ENCODE data around the gene COMMD10. TPM values are rescaled to one million over a fixed set of nuclear protein-coding genes. Genes with fewer than 3 reads are reported as not detected.
A peak's percentile ranks its signal among the peaks of the same experiment; 100 is the strongest.

COMMD10 gene
- total and polyA plus RNA-seq, 2 donors: 28.7 to 36.0 TPM

- no peaks in the 10 kb centered on the region for H3K36me3 ChIP-seq (ENCODE audit: control insufficient read depth in 2 of 2, insufficient read depth in 2 of 2, low read length in 1 of 2)
- no peak overlapping the region for H3K27ac ChIP-seq (ENCODE audit: low read depth in 1 of 2, low read length in 1 of 2)
- H3K4me3 ChIP-seq (ENCODE audit: low read length in 2 of 2): no peak overlapping the region
- no peaks in the 10 kb centered on the region for H3K9me3 ChIP-seq (ENCODE audit: control insufficient read depth in 2 of 2, insufficient read depth in 1 of 2, low read length in 1 of 2)
- DNase-seq (ENCODE audit: low read depth in 6 of 9, low spot score in 9 of 9): no peak
- H3K4me1 ChIP-seq (ENCODE audit: control insufficient read depth in 2 of 2, insufficient read depth in 2 of 2, low read length in 2 of 2): no peaks in the 10 kb centered on the region
- no peaks in the 10 kb centered on the region for H3K27me3 ChIP-seq (ENCODE audit: control insufficient read depth in 2 of 2, insufficient read depth in 1 of 2, low read length in 1 of 2)
- 97% methylated on average over 5 of the region's 5 CpGs for WGBS
Observed at GRCh38 chr5:116216246-116216645, 131.4 kb downstream of the COMMD10 start.

- peak in 1 of 9 donors; percentile 0 for DNase-seq (ENCODE audit: low read depth in 6 of 9, low spot score in 9 of 9)
- Histone ChIP-seq H3K27ac (ENCODE audit: low read depth in 1 of 2, low read length in 1 of 2) (no peak overlapping the region), H3K27me3 (ENCODE audit: control insufficient read depth in 2 of 2, insufficient read depth in 1 of 2, low read length in 1 of 2) (no peaks in the 10 kb centered on the region)
Observed at GRCh38 chr5:116225281-116225922, 140.6 kb downstream of the COMMD10 start.

GRCh38 chr5:116229131-116229689 lies 144.4 kb downstream of the COMMD10 start:
- 78% methylated on average over 3 of the region's 3 CpGs for WGBS
- no peak for DNase-seq (ENCODE audit: low read depth in 6 of 9, low spot score in 9 of 9)
- no peak overlapping the region for H3K27ac ChIP-seq (ENCODE audit: low read depth in 1 of 2, low read length in 1 of 2)
- H3K9me3 ChIP-seq (ENCODE audit: control insufficient read depth in 2 of 2, insufficient read depth in 1 of 2, low read length in 1 of 2): no peaks in the 10 kb centered on the region
- no peaks in the 10 kb centered on the region for H3K27me3 ChIP-seq (ENCODE audit: control insufficient read depth in 2 of 2, insufficient read depth in 1 of 2, low read length in 1 of 2)
- H3K4me3 ChIP-seq (ENCODE audit: low read length in 2 of 2): no peak overlapping the region
- no peaks in the 10 kb centered on the region for H3K36me3 ChIP-seq (ENCODE audit: control insufficient read depth in 2 of 2, insufficient read depth in 2 of 2, low read length in 1 of 2)
- no peaks in the 10 kb centered on the region for H3K4me1 ChIP-seq (ENCODE audit: control insufficient read depth in 2 of 2, insufficient read depth in 2 of 2, low read length in 2 of 2)

More at GRCh38 chr5:116225281-116225922, 140.6 kb downstream of the COMMD10 start:
- no peaks in the 10 kb centered on the region for H3K4me1 ChIP-seq (ENCODE audit: control insufficient read depth in 2 of 2, insufficient read depth in 2 of 2, low read length in 2 of 2)
- no peaks in the 10 kb centered on the region for H3K36me3 ChIP-seq (ENCODE audit: control insufficient read depth in 2 of 2, insufficient read depth in 2 of 2, low read length in 1 of 2)
- H3K4me3 ChIP-seq (ENCODE audit: low read length in 2 of 2): no peak overlapping the region
- H3K9me3 ChIP-seq (ENCODE audit: control insufficient read depth in 2 of 2, insufficient read depth in 1 of 2, low read length in 1 of 2): no peaks in the 10 kb centered on the region

GRCh38 chr5:116231288-116231687 lies 146.5 kb downstream of the COMMD10 start:
- Histone ChIP-seq H3K27me3 (ENCODE audit: control insufficient read depth in 2 of 2, insufficient read depth in 1 of 2, low read length in 1 of 2) (no peaks in the 10 kb centered on the region), H3K4me1 (ENCODE audit: control insufficient read depth in 2 of 2, insufficient read depth in 2 of 2, low read length in 2 of 2) (no peaks in the 10 kb centered on the region), H3K9me3 (ENCODE audit: control insufficient read depth in 2 of 2, insufficient read depth in 1 of 2, low read length in 1 of 2) (no peaks in the 10 kb centered on the region), H3K36me3 (ENCODE audit: control insufficient read depth in 2 of 2, insufficient read depth in 2 of 2, low read length in 1 of 2) (no peaks in the 10 kb centered on the region), H3K27ac (ENCODE audit: low read depth in 1 of 2, low read length in 1 of 2) (no peak overlapping the region), H3K4me3 (ENCODE audit: low read length in 2 of 2) (no peak overlapping the region)
- 98% methylated on average over 2 of the region's 2 CpGs for WGBS
- no peak for DNase-seq (ENCODE audit: low read depth in 6 of 9, low spot score in 9 of 9)

- Histone ChIP-seq H3K27ac (ENCODE audit: low read depth in 1 of 2, low read length in 1 of 2) (no peak overlapping the region), H3K27me3 (ENCODE audit: control insufficient read depth in 2 of 2, insufficient read depth in 1 of 2, low read length in 1 of 2) (no peaks in the 10 kb centered on the region), H3K4me3 (ENCODE audit: low read length in 2 of 2) (no peak overlapping the region), H3K36me3 (ENCODE audit: control insufficient read depth in 2 of 2, insufficient read depth in 2 of 2, low read length in 1 of 2) (no peaks in the 10 kb centered on the region), H3K9me3 (ENCODE audit: control insufficient read depth in 2 of 2, insufficient read depth in 1 of 2, low read length in 1 of 2) (no peaks in the 10 kb centered on the region), H3K4me1 (ENCODE audit: control insufficient read depth in 2 of 2, insufficient read depth in 2 of 2, low read length in 2 of 2) (no peaks in the 10 kb centered on the region)
- DNase-seq (ENCODE audit: low read depth in 6 of 9, low spot score in 9 of 9): no peak
- WGBS: 98% methylated on average over 7 of the region's 7 CpGs
Observed at GRCh38 chr5:116234681-116235080, 149.9 kb downstream of the COMMD10 start.

GRCh38 chr5:116237917-116238500 lies 153.2 kb downstream of the COMMD10 start:
- WGBS: 98% methylated on average over 3 of the region's 3 CpGs
- Histone ChIP-seq H3K9me3 (ENCODE audit: control insufficient read depth in 2 of 2, insufficient read depth in 1 of 2, low read length in 1 of 2) (no peaks in the 10 kb centered on the region), H3K27ac (ENCODE audit: low read depth in 1 of 2, low read length in 1 of 2) (no peak overlapping the region), H3K4me3 (ENCODE audit: low read length in 2 of 2) (no peak overlapping the region), H3K36me3 (ENCODE audit: control insufficient read depth in 2 of 2, insufficient read depth in 2 of 2, low read length in 1 of 2) (no peaks in the 10 kb centered on the region), H3K4me1 (ENCODE audit: control insufficient read depth in 2 of 2, insufficient read depth in 2 of 2, low read length in 2 of 2) (no peaks in the 10 kb centered on the region), H3K27me3 (ENCODE audit: control insufficient read depth in 2 of 2, insufficient read depth in 1 of 2, low read length in 1 of 2) (no peaks in the 10 kb centered on the region)
- DNase-seq (ENCODE audit: low read depth in 6 of 9, low spot score in 9 of 9): no peak

- Histone ChIP-seq H3K9me3 (ENCODE audit: control insufficient read depth in 2 of 2, insufficient read depth in 1 of 2, low read length in 1 of 2) (no peaks in the 10 kb centered on the region), H3K36me3 (ENCODE audit: control insufficient read depth in 2 of 2, insufficient read depth in 2 of 2, low read length in 1 of 2) (no peaks in the 10 kb centered on the region), H3K27me3 (ENCODE audit: control insufficient read depth in 2 of 2, insufficient read depth in 1 of 2, low read length in 1 of 2) (no peaks in the 10 kb centered on the region), H3K4me1 (ENCODE audit: control insufficient read depth in 2 of 2, insufficient read depth in 2 of 2, low read length in 2 of 2) (no peaks in the 10 kb centered on the region), H3K27ac (ENCODE audit: low read depth in 1 of 2, low read length in 1 of 2) (no peak overlapping the region), H3K4me3 (ENCODE audit: low read length in 2 of 2) (no peak overlapping the region)
- no peak for DNase-seq (ENCODE audit: low read depth in 6 of 9, low spot score in 9 of 9)
- 86% methylated on average over 1 of the region's 1 CpG for WGBS
Observed at GRCh38 chr5:116242343-116242742, 157.5 kb downstream of the COMMD10 start.

GRCh38 chr5:116248432-116248831 lies 163.6 kb downstream of the COMMD10 start:
- 98% methylated on average over 3 of the region's 3 CpGs for WGBS
- H3K27me3 ChIP-seq (ENCODE audit: control insufficient read depth in 2 of 2, insufficient read depth in 1 of 2, low read length in 1 of 2): no peaks in the 10 kb centered on the region
- H3K36me3 ChIP-seq (ENCODE audit: control insufficient read depth in 2 of 2, insufficient read depth in 2 of 2, low read length in 1 of 2): no peaks in the 10 kb centered on the region
- no peaks in the 10 kb centered on the region for H3K9me3 ChIP-seq (ENCODE audit: control insufficient read depth in 2 of 2, insufficient read depth in 1 of 2, low read length in 1 of 2)
- no peak overlapping the region for H3K27ac ChIP-seq (ENCODE audit: low read depth in 1 of 2, low read length in 1 of 2)
- no peak overlapping the region for H3K4me3 ChIP-seq (ENCODE audit: low read length in 2 of 2)
- no peaks in the 10 kb centered on the region for H3K4me1 ChIP-seq (ENCODE audit: control insufficient read depth in 2 of 2, insufficient read depth in 2 of 2, low read length in 2 of 2)
- DNase-seq (ENCODE audit: low read depth in 6 of 9, low spot score in 9 of 9): no peak

- Histone ChIP-seq H3K36me3 (ENCODE audit: control insufficient read depth in 2 of 2, insufficient read depth in 2 of 2, low read length in 1 of 2) (no peaks in the 10 kb centered on the region), H3K4me3 (ENCODE audit: low read length in 2 of 2) (no peak overlapping the region)
Observed at GRCh38 chr5:116249648-116250047, 164.8 kb downstream of the COMMD10 start.

More at GRCh38 chr5:116249648-116250047, 164.8 kb downstream of the COMMD10 start:
- no peaks in the 10 kb centered on the region for H3K4me1 ChIP-seq (ENCODE audit: control insufficient read depth in 2 of 2, insufficient read depth in 2 of 2, low read length in 2 of 2)
- DNase-seq (ENCODE audit: low read depth in 6 of 9, low spot score in 9 of 9): no peak
- H3K27me3 ChIP-seq (ENCODE audit: control insufficient read depth in 2 of 2, insufficient read depth in 1 of 2, low read length in 1 of 2): no peaks in the 10 kb centered on the region
- H3K27ac ChIP-seq (ENCODE audit: low read depth in 1 of 2, low read length in 1 of 2): no peak overlapping the region
- no peaks in the 10 kb centered on the region for H3K9me3 ChIP-seq (ENCODE audit: control insufficient read depth in 2 of 2, insufficient read depth in 1 of 2, low read length in 1 of 2)

Data from thymus (tissue), 11 donors.